HEK293 (cell line): ENCODE measurements around the gene TMEM62.

ENCODE experiments used
- CTCF ChIP-seq: fragments of 450-650 bp; formaldehyde crosslinking; IDR thresholded peaks from 2 replicates; pipeline ENCODE4 v1.5.1; 2016; ENCODE audit warnings: missing biosample characterization, missing genetic modification characterization
- REST ChIP-seq: fragments of 450-650 bp; formaldehyde crosslinking; IDR thresholded peaks from 2 replicates; pipeline ENCODE4 v1.5.1; 2016; ENCODE audit warnings: missing biosample characterization, missing genetic modification characterization
- ZBTB11 ChIP-seq: fragments of 450-650 bp; formaldehyde crosslinking; conservative IDR thresholded peaks from 2 replicates; pipeline ENCODE4 v1.5.1; 2016; ENCODE audit warnings: low read depth, missing biosample characterization, missing genetic modification characterization
- ZNF292 ChIP-seq: fragments of 450-650 bp; formaldehyde crosslinking; IDR thresholded peaks from 2 replicates; pipeline ENCODE4 v1.5.1; 2016; ENCODE audit warnings: low read depth, missing biosample characterization, missing genetic modification characterization, borderline replicate concordance
- ZSCAN23 ChIP-seq: fragments of 450-650 bp; formaldehyde crosslinking; IDR thresholded peaks from 2 replicates; pipeline ENCODE4 v1.5.1; 2016; ENCODE audit warnings: missing biosample characterization, missing genetic modification characterization

GRCh38 chr15:43212299-43212698 is 78.9 kb downstream of the TMEM62 start:
- TF ChIP-seq REST (tag by site-specific recombination) (no peak), CTCF (no peak), ZBTB11 (tag by site-specific recombination) (no peak), ZSCAN23 (tag by site-specific recombination) (no peak), ZNF292 (no peak)
